B cell (primary cell): Measurements from ENCODE around the gene NCK2. TPM values are rescaled to one million over a fixed set of nuclear protein-coding genes. Genes with fewer than 3 reads are reported as not detected.

Experiments used
- ATAC-seq: fragments of 200-7000 bp; cut with Tn5 transposase; one replicate; pipeline ENCODE4 v1.10.0; 2021; ENCODE audit warnings: low read depth, mild to moderate bottlenecking, moderate number of reproducible peaks, moderate library complexity
- CTCF ChIA-PET: fragments of 350-600 bp; sonication (Branson Sonifier 250); formaldehyde crosslinking; loops from one replicate; lab custom pipeline; 2021; ENCODE audit warnings: antibody characterized with exemption, inconsistent platforms; lab: Charles Lee
- POLR2A ChIA-PET: fragments of 350-600 bp; sonication (Branson Sonifier 250); formaldehyde crosslinking; loops from one replicate; lab custom pipeline; 2021; ENCODE audit warnings: antibody characterized with exemption; lab: Charles Lee
- DNase-seq: peaks from one replicate; pipeline ENCODE4 v3.0.0; 2013
- H2AFZ ChIP-seq: 2 replicates; pipeline ENCODE4 v1.6.1; 2012; ENCODE audit warnings: mild to moderate bottlenecking, low read depth, low read length; ENCODE audit not compliant: insufficient read depth, poor library complexity, severe bottlenecking
- H3K27ac ChIP-seq, 2 donors: 1 replicate in 1 of 2; 2 replicates in 1 of 2; pipeline ENCODE4 v1.5.1; 2012 to 2013; ENCODE audit warnings: low read length in 2 of 2, mild to moderate bottlenecking in 2 of 2, moderate library complexity in 1 of 2
- H3K27me3 ChIP-seq, 4 experiments: fragments of 200-600 bp in 1 of 4; sonication (generic) in 1 of 4; replicated peaks in 1 of 4; 1 replicate in 2 of 4; 2 replicates in 2 of 4; pipeline versions ENCODE4 v1.6.1 to v1.7.0; 2013 to 2016; ENCODE audit warnings: low read length in 3 of 4, mild to moderate bottlenecking in 2 of 4, mixed read lengths in 1 of 4, moderate library complexity in 1 of 4; ENCODE audit not compliant: insufficient read depth in 4 of 4, control insufficient read depth in 3 of 4; ENCODE audit errors: control extremely low read depth in 1 of 4
- H3K36me3 ChIP-seq, 2 experiments: replicated peaks in 1 of 2; 1 replicate in 1 of 2; 2 replicates in 1 of 2; pipeline versions ENCODE4 v1.6.1 to v1.7.1; 2013; ENCODE audit warnings: low read length in 1 of 2; ENCODE audit not compliant: insufficient read depth in 2 of 2, control insufficient read depth in 1 of 2; ENCODE audit errors: control extremely low read depth in 1 of 2, extremely low read depth in 1 of 2
- H3K4me1 ChIP-seq, 2 donors: fragments of 200-600 bp in 1 of 2; sonication (generic) in 1 of 2; 1 replicate in 1 of 2; 2 replicates in 1 of 2; pipeline versions ENCODE4 v1.5.1 to v1.6.1; 2013 to 2017; ENCODE audit warnings: low read length in 2 of 2; ENCODE audit not compliant: control insufficient read depth in 2 of 2, insufficient read depth in 2 of 2
- H3K4me2 ChIP-seq: replicated peaks from 2 replicates; pipeline ENCODE3; 2012; ENCODE audit warnings: mild to moderate bottlenecking, low read depth, low read length; ENCODE audit not compliant: poor library complexity, severe bottlenecking
- H3K4me3 ChIP-seq, 5 experiments: fragments of 200-600 bp in 1 of 5; sonication (generic) in 1 of 5; 1 replicate in 3 of 5; 2 replicates in 2 of 5; pipeline versions ENCODE4 v1.5.1 to v1.7.0; 2011 to 2016; ENCODE audit warnings: low read length in 4 of 5, mild to moderate bottlenecking in 4 of 5, low read depth in 2 of 5, control low read depth in 1 of 5, moderate library complexity in 1 of 5; ENCODE audit not compliant: insufficient read depth in 1 of 5; ENCODE audit errors: control extremely low read depth in 1 of 5, extremely low read depth in 1 of 5
- H3K79me2 ChIP-seq: fragments of 200-600 bp; sonication (generic); one replicate; pipeline ENCODE4 v1.6.0; 2016; ENCODE audit warnings: low read length; ENCODE audit not compliant: control insufficient read depth, insufficient read depth
- H3K9ac ChIP-seq: fragments of 200-600 bp; sonication (generic); 2 replicates; pipeline ENCODE4 v1.6.1; 2017; ENCODE audit warnings: mild to moderate bottlenecking, low read length, moderate library complexity
- H3K9me3 ChIP-seq, 3 donors: one replicate each; pipeline versions ENCODE4 v1.6.1 to v1.7.1; 2013; ENCODE audit warnings: low read length in 2 of 3; ENCODE audit not compliant: control insufficient read depth in 2 of 3, insufficient read depth in 1 of 3; ENCODE audit errors: control extremely low read depth in 1 of 3
- H4K20me1 ChIP-seq: 2 replicates; pipeline ENCODE4 v1.6.0; 2012; ENCODE audit warnings: mild to moderate bottlenecking, low read length; ENCODE audit not compliant: insufficient read depth, control insufficient read depth, poor library complexity, severe bottlenecking
- H3K27ac Mint-ChIP-seq: one replicate; pipeline ENCODE4 v1.8.0; 2021; ENCODE audit warnings: mixed read lengths
- H3K27me3 Mint-ChIP-seq: one replicate; pipeline ENCODE4 v1.8.0; 2021; ENCODE audit warnings: mixed read lengths
- H3K4me1 Mint-ChIP-seq: one replicate; pipeline ENCODE4 v1.8.0; 2021; ENCODE audit warnings: mixed read lengths
- H3K4me3 Mint-ChIP-seq: one replicate; pipeline ENCODE4 v1.8.0; 2021; ENCODE audit warnings: mixed read lengths
- H3K9me3 Mint-ChIP-seq: one replicate; pipeline ENCODE4 v1.8.0; 2022; ENCODE audit warnings: mixed read lengths; ENCODE audit not compliant: insufficient read depth
- CTCF ChIP-seq: fragments of 200-600 bp; IDR thresholded peaks from one replicate; pipeline ENCODE4 v1.8.0; 2022; ENCODE audit warnings: antibody characterized with exemption, mild to moderate bottlenecking
- EZH2 ChIP-seq: IDR thresholded peaks from 2 replicates; pipeline ENCODE4 v1.6.1; 2012; ENCODE audit warnings: borderline replicate concordance, low read depth, mild to moderate bottlenecking, moderate library complexity, low read length; ENCODE audit not compliant: insufficient read depth, poor library complexity, severe bottlenecking
- WGBS: methylation state at CpG from one replicate; pipeline ENCODE4 v1.1.5; 2013; ENCODE audit warnings: missing lambda C conversion rate; ENCODE audit not compliant: insufficient coverage; 5-methylcytosine and 5-hydroxymethylcytosine counted together
- intact Hi-C: fragments of 100-400 bp; cut with micrococcal nuclease; formaldehyde crosslinking; loops from one replicate; pipeline ENCODE4 v1.10.0; 2022
- polyA plus RNA-seq: library from polyadenylated mRNA; depleted of rRNA; stranded (reverse); fragments of >200 nt; gene quantifications from 2 replicates; pipeline ENCODE4 v1.2.3, GENCODE V29; 2012
- total RNA-seq, 2 donors: library from RNA; stranded (reverse); fragments of 120-200 nt in 1 of 2; gene quantifications; 1 replicate in 1 of 2; 2 replicates in 1 of 2; pipeline versions ENCODE4 v1.2.3 to v1.2.4, GENCODE V29; 2013 to 2022

NCK2 gene
- total and polyA plus RNA-seq, 2 donors (not counting 1 experiment from before 2014, with no cell fraction given), result 64.2 to 72.3 TPM

- Histone ChIP-seq H3K27me3 (no peaks in the 10 kb centered on the region), H3K9ac (no peak overlapping the region), H3K4me2 (no peak overlapping the region), H3K36me3 (no peaks in the 10 kb centered on the region), H2AFZ (no peak overlapping the region), H3K79me2 (peaks cover 98% of the 10 kb centered on the region), H3K4me3 (no peak overlapping the region), H3K9me3 (peaks cover 0 to 12% (median 11%) of the 10 kb centered on the region in 3 donors), H3K4me1 (peaks cover 54 to 64% of the 10 kb centered on the region in 2 donors), H3K27ac (peak overlapping the region in 1 of 2 donors; percentile 37), H4K20me1 (peaks cover 50% of the 10 kb centered on the region)
- intact Hi-C loops, result no loop called here
- Mint-ChIP-seq H3K27me3 (no peaks in the 10 kb centered on the region), H3K9me3 (no peaks in the 10 kb centered on the region), H3K27ac (no peak overlapping the region), H3K4me3 (no peak overlapping the region), H3K4me1 (peaks cover 80% of the 10 kb centered on the region)
- DNase-seq (no peak), ATAC-seq (no peak)
- ChIA-PET POLR2A (interaction anchor here (0.5 kb wide), 1 partner anchor 248 kb away, joined by 6 read pairs; no protein-coding TSS in a partner anchor), CTCF (interaction anchor here (1.0 to 1.3 kb wide), 3 partner anchors 9 to 63 kb away, joined by 3 to 6 read pairs (median 3); no protein-coding TSS in a partner anchor)
- TF ChIP-seq CTCF, result no peak
- no peak for TF ChIP-seq EZH2
- WGBS, result no CpG with 5 or more reads among the region's 4 CpGs
Measured at GRCh38 chr2:105840933-105841332, 96.2 kb downstream of the NCK2 start.

- Histone ChIP-seq H3K4me1 (peaks cover 52 to 64% of the 10 kb centered on the region in 2 donors), H3K79me2 (peaks cover 98% of the 10 kb centered on the region), H3K4me3 (no peak overlapping the region), H2AFZ (no peak overlapping the region), H3K36me3 (no peaks in the 10 kb centered on the region), H3K27ac (peak overlapping the region in 1 of 2 donors; percentile 37), H3K9ac (no peak overlapping the region), H3K9me3 (peaks cover 0 to 6% (median 5%) of the 10 kb centered on the region in 3 donors), H4K20me1 (peaks cover 50% of the 10 kb centered on the region), H3K27me3 (no peaks in the 10 kb centered on the region), H3K4me2 (no peak overlapping the region)
- ATAC-seq, result no peak
- H3K4me1 Mint-ChIP-seq, result peaks cover 80% of the 10 kb centered on the region
- no peak for DNase-seq
- intact Hi-C loops, result no loop called here
- TF ChIP-seq EZH2, result no peak
- no peak for TF ChIP-seq CTCF
- H3K9me3 Mint-ChIP-seq, result no peaks in the 10 kb centered on the region
- no peaks in the 10 kb centered on the region for H3K27me3 Mint-ChIP-seq
- H3K4me3 Mint-ChIP-seq, result peak overlapping the region; percentile 0
- ChIA-PET CTCF (interaction anchor here (1.0 to 1.3 kb wide), 3 partner anchors 10 to 64 kb away, joined by 3 to 6 read pairs (median 3); no protein-coding TSS in a partner anchor), POLR2A (interaction anchor here (0.5 kb wide), 1 partner anchor 247 kb away, joined by 6 read pairs; no protein-coding TSS in a partner anchor)
- peak overlapping the region; percentile 62 for H3K27ac Mint-ChIP-seq
- WGBS, result 100% methylated on average over 2 of the region's 2 CpGs
Measured at GRCh38 chr2:105841551-105841950, 96.8 kb downstream of the NCK2 start.
